ENCODE data around the gene NUB1.

NUB1 gene

GRCh38 chr7:151312831-151313809 is 28.5 kb upstream of the NUB1 start:
- H3K4me3 ChIP-seq (ENCODE audit: low read depth, low read length, poor library complexity, severe bottlenecking): no peak overlapping the region
- TF ChIP-seq EZH2 (IDR thresholded peaks at IDR 0.05; ENCODE audit: borderline replicate concordance, low read length): no peak
- TF ChIP-seq, protein P1, sequence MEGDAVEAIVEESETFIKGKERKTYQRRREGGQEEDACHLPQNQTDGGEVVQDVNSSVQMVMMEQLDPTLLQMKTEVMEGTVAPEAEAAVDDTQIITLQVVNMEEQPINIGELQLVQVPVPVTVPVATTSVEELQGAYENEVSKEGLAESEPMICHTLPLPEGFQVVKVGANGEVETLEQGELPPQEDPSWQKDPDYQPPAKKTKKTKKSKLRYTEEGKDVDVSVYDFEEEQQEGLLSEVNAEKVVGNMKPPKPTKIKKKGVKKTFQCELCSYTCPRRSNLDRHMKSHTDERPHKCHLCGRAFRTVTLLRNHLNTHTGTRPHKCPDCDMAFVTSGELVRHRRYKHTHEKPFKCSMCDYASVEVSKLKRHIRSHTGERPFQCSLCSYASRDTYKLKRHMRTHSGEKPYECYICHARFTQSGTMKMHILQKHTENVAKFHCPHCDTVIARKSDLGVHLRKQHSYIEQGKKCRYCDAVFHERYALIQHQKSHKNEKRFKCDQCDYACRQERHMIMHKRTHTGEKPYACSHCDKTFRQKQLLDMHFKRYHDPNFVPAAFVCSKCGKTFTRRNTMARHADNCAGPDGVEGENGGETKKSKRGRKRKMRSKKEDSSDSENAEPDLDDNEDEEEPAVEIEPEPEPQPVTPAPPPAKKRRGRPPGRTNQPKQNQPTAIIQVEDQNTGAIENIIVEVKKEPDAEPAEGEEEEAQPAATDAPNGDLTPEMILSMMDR (IDR thresholded peaks at IDR 0.05; ENCODE audit: low read length): no peak
- no peak overlapping the region for H3K27ac ChIP-seq (ENCODE audit: low read depth, low read length, poor library complexity, severe bottlenecking)
- peaks cover 6% of the 10 kb centered on the region; the same call in 1 of the 2 replicates for H3K9me3 ChIP-seq (ENCODE audit: low read length)
- H3K27me3 ChIP-seq (ENCODE audit: insufficient read depth, low read length): no peaks in the 10 kb centered on the region; the same call in 1 of the 2 replicates
- no peak overlapping the region for H3K4me2 ChIP-seq (ENCODE audit: low read length)
- H4K20me1 ChIP-seq (ENCODE audit: insufficient read depth, low read length): no peaks in the 10 kb centered on the region
- H3K79me2 ChIP-seq (ENCODE audit: insufficient read depth, low read length): no peaks in the 10 kb centered on the region
- no peaks in the 10 kb centered on the region for H3K36me3 ChIP-seq (ENCODE audit: insufficient read depth, low read length)
- peaks cover 5% of the 10 kb centered on the region for H3F3A ChIP-seq (ENCODE audit: insufficient read depth, low read length)
- peaks cover 6% of the 10 kb centered on the region for H3K4me1 ChIP-seq (ENCODE audit: insufficient read depth, low read length, severe bottlenecking)
- H3K9me2 ChIP-seq (ENCODE audit: low read depth, low read length): no peaks in the 10 kb centered on the region
- no peak overlapping the region for H3K9ac ChIP-seq (ENCODE audit: low read length)
- no peak overlapping the region for H2AFZ ChIP-seq (ENCODE audit: low read length)

- H3K4me1 ChIP-seq (ENCODE audit: insufficient read depth, low read length, severe bottlenecking): peaks cover 6% of the 10 kb centered on the region
- H4K20me1 ChIP-seq (ENCODE audit: insufficient read depth, low read length): no peaks in the 10 kb centered on the region
- peaks cover 6% of the 10 kb centered on the region for H3K9me3 ChIP-seq (ENCODE audit: low read length)
- no peak overlapping the region for H3K4me3 ChIP-seq (ENCODE audit: low read depth, low read length, poor library complexity, severe bottlenecking)
- no peaks in the 10 kb centered on the region for H3K9me2 ChIP-seq (ENCODE audit: low read depth, low read length)
- H3F3A ChIP-seq (ENCODE audit: insufficient read depth, low read length): peaks cover 5% of the 10 kb centered on the region
- no peak overlapping the region for H2AFZ ChIP-seq (ENCODE audit: low read length)
- no peak overlapping the region for H3K4me2 ChIP-seq (ENCODE audit: low read length)
- TF ChIP-seq EZH2 (IDR thresholded peaks at IDR 0.05; ENCODE audit: borderline replicate concordance, low read length): no peak
- TF ChIP-seq, protein P1 (IDR thresholded peaks at IDR 0.05; ENCODE audit: low read length): no peak
- H3K36me3 ChIP-seq (ENCODE audit: insufficient read depth, low read length): no peaks in the 10 kb centered on the region
- no peaks in the 10 kb centered on the region for H3K79me2 ChIP-seq (ENCODE audit: insufficient read depth, low read length)
- H3K9ac ChIP-seq (ENCODE audit: low read length): no peak overlapping the region
- no peak overlapping the region for H3K27ac ChIP-seq (ENCODE audit: low read depth, low read length, poor library complexity, severe bottlenecking)
- no peaks in the 10 kb centered on the region; the same call in 1 of the 2 replicates for H3K27me3 ChIP-seq (ENCODE audit: insufficient read depth, low read length)
These were observed 27.8 kb upstream of the NUB1 start for GRCh38 chr7:151313857-151314256.

DNA sequence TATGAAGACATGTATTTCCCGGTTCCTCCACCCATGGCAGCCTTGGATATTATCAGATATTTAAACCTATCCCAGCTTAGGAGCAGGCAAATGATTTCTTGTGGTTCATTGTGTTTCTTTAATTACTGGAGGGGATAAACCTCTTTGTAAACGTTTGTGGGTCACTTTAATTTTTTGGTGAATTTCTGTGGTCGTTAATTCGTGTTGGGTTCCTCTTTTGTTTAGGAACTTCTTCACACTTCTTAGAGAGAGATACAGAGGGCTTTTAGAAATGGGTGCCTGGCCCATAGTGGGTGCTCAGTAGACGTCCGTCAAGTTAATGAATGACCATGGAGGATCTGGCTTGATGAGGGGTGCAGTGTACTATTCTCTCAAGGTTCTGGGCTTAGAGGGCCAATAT is 27.2 kb upstream of the NUB1 start:
- H3F3A ChIP-seq (ENCODE audit: insufficient read depth, low read length): peaks cover 5% of the 10 kb centered on the region
- TF ChIP-seq, protein P1 (IDR thresholded peaks at IDR 0.05; ENCODE audit: low read length): no peak
- TF ChIP-seq EZH2 (IDR thresholded peaks at IDR 0.05; ENCODE audit: borderline replicate concordance, low read length): no peak
- H3K9me3 ChIP-seq (ENCODE audit: low read length): peaks cover 12% of the 10 kb centered on the region
- H3K36me3 ChIP-seq (ENCODE audit: insufficient read depth, low read length): no peaks in the 10 kb centered on the region; the same call in 1 of the 2 replicates
- no peak overlapping the region for H3K9ac ChIP-seq (ENCODE audit: low read length)
- H3K4me1 ChIP-seq (ENCODE audit: insufficient read depth, low read length, severe bottlenecking): peaks cover 6% of the 10 kb centered on the region
- H3K27ac ChIP-seq (ENCODE audit: low read depth, low read length, poor library complexity, severe bottlenecking): no peak overlapping the region
- H4K20me1 ChIP-seq (ENCODE audit: insufficient read depth, low read length): no peaks in the 10 kb centered on the region
- H3K4me3 ChIP-seq (ENCODE audit: low read depth, low read length, poor library complexity, severe bottlenecking): no peak overlapping the region
- no peak overlapping the region for H3K4me2 ChIP-seq (ENCODE audit: low read length)
- no peaks in the 10 kb centered on the region for H3K9me2 ChIP-seq (ENCODE audit: low read depth, low read length)
- no peak overlapping the region for H2AFZ ChIP-seq (ENCODE audit: low read length)
- no peaks in the 10 kb centered on the region; the same call in 1 of the 2 replicates for H3K27me3 ChIP-seq (ENCODE audit: insufficient read depth, low read length)
- H3K79me2 ChIP-seq (ENCODE audit: insufficient read depth, low read length): no peaks in the 10 kb centered on the region
